Adrenal gland (tissue), 5 donors: Measurements from ENCODE around the gene RGS19.

Experiments
- POLR2A ChIP-seq, 2 donors: fragments of 450-650 bp; IDR thresholded peaks; one replicate each; pipeline ENCODE4 v1.6.1; 2017; ENCODE audit warnings: antibody characterized with exemption in 2 of 2, mild to moderate bottlenecking in 2 of 2, moderate library complexity in 1 of 2
- TF ChIP-seq, protein P1 (sequence below), 6 experiments: fragments of 450-650 bp in 4 of 6; fragments of 200-600 bp in 2 of 6; sonication (generic) in 1 of 6; IDR thresholded peaks; 1 replicate in 5 of 6; 2 replicates in 1 of 6; pipeline versions ENCODE4 v1.5.1 to v1.8.0; 2016 to 2021; ENCODE audit warnings: antibody characterized with exemption in 6 of 6, mild to moderate bottlenecking in 2 of 6, moderate library complexity in 1 of 6
- donor health status: DM: no; HTN: no; CAD: no.

- no peak for TF ChIP-seq POLR2A (IDR thresholded peaks at IDR 0.05)
- TF ChIP-seq, protein P1, sequence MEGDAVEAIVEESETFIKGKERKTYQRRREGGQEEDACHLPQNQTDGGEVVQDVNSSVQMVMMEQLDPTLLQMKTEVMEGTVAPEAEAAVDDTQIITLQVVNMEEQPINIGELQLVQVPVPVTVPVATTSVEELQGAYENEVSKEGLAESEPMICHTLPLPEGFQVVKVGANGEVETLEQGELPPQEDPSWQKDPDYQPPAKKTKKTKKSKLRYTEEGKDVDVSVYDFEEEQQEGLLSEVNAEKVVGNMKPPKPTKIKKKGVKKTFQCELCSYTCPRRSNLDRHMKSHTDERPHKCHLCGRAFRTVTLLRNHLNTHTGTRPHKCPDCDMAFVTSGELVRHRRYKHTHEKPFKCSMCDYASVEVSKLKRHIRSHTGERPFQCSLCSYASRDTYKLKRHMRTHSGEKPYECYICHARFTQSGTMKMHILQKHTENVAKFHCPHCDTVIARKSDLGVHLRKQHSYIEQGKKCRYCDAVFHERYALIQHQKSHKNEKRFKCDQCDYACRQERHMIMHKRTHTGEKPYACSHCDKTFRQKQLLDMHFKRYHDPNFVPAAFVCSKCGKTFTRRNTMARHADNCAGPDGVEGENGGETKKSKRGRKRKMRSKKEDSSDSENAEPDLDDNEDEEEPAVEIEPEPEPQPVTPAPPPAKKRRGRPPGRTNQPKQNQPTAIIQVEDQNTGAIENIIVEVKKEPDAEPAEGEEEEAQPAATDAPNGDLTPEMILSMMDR (IDR thresholded peaks at IDR 0.05): no peak
These were observed 26.6 kb upstream of the RGS19 start for GRCh38 chr20:64105846-64106434.
